HG02623 (cell line): Measurements from ENCODE around the gene SPATA6L.

ENCODE experiments used
- ATAC-seq: cut with Tn5 transposase; IDR thresholded peaks from one replicate; pipeline ENCODE4 v1.9.1; 2021; ENCODE audit warnings: moderate library complexity; ENCODE audit not compliant: unreplicated experiment

The SPATA6L gene

GRCh38 chr9:4590430-4591122 is 75.7 kb downstream of the SPATA6L start:
- ATAC-seq: no peak

DNA sequence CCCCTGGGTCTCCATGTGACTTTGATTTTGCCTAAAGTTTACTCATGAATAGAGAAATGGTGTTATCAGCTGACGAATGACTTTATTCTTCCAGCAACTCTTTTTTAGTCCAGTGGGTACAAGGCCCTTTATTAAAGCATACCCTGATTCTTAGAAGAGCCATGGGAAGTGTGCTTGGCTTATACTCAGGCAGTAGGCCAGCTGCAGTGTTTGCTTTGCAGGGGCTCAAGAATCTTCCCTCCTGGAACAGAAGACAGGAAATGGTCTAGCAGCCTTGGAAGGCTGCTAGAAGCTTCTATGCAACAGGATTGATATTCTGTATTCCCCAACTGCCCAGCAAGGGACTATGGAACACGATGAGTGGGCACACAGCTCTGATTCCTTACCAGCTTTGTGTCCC is 77.6 kb downstream of the SPATA6L start:
- no peak for ATAC-seq

DNA sequence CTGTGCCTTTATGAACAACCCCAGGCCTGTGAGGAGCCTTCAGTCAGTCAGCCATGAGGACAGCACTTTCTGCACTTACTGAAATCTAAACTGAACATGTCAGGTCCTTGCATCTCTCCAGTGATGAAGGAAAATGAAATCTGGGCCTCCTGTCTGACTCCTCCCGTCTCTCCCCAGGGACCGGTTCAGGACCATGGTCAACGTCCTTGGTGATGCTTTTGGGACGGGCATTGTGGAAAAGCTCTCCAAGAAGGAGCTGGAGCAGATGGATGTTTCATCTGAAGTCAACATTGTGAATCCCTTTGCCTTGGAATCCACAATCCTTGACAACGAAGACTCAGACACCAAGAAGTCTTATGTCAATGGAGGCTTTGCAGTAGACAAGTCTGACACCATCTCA is 81.1 kb downstream of the SPATA6L start:
- ATAC-seq: no peak

DNA sequence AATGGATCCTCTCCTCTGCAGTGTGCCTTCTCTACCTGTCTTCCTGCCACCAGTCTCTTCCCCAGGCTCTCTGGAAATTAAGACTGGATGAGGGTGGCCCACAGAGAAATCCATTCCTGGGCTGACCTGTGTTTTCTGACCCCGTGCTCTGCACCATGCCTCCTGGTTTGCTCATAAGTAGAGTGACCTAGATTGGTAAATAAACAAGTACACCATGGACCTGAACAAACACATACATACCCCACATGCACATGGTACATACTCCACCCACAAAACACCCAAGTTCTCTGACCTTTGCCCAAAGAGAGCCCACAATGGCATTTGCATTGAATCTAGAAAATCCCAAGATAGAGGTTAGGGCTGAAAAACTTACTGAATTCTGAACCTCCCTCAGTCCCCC is 81.6 kb downstream of the SPATA6L start:
- ATAC-seq: no peak

DNA sequence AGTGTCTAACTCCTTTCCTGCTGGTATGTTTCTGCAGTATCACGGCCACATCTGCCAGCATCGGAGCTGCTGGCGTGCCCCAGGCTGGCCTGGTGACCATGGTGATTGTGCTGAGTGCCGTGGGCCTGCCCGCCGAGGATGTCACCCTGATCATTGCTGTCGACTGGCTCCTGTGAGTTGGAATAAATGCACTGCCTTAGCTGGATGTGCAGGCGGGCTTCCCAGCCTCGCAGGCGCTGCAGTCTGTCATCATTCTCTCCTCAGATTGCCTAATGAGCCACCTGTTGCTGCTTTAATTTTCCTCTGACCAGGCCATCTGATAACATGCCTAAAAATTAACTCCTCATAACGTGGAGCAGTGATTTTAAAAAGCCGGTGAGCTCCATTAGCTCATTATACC is 83.3 kb downstream of the SPATA6L start:
- ATAC-seq: no peak

GRCh38 chr9:4581861-4582565 is 84.3 kb downstream of the SPATA6L start:
- ATAC-seq: no peak

DNA sequence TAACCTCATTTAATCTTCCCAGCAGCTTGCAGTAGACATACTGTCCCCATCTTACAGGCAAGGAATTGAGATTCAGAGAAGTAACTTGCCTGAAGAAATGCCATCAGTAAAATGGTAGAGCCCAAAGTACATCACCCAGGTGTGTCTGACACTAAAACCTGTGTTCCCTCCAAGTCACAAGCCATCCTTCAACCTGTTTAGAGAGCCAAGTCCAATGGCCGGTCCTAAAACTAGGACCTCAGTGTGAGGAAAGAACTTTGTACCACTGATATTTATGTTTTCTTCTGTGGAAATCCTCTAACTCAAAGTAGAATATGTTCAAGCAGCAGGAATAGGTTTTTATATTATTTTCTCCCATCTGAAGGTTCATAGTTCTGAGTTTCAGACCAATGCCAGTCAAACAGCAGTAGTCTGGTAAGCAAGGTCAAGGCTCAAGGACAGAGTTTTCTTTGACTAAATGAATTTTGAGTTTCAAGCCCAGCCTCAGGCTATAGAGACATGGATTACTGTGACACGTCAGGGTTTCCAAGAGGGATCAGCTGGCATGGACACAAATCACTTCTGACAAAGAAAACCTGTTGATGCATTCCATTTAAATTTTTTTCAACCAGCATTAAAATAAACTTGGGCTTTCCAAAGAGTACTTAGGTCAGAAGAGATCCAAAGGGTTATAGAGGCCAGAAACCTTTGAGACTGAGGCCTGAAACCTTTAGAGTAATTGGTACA is 85.1 kb downstream of the SPATA6L start:
- ATAC-seq: no peak

GRCh38 chr9:4579001-4579400 is 87.3 kb downstream of the SPATA6L start:
- ATAC-seq: no peak

GRCh38 chr9:4576448-4576847 is 89.8 kb downstream of the SPATA6L start:
- no peak for ATAC-seq

DNA sequence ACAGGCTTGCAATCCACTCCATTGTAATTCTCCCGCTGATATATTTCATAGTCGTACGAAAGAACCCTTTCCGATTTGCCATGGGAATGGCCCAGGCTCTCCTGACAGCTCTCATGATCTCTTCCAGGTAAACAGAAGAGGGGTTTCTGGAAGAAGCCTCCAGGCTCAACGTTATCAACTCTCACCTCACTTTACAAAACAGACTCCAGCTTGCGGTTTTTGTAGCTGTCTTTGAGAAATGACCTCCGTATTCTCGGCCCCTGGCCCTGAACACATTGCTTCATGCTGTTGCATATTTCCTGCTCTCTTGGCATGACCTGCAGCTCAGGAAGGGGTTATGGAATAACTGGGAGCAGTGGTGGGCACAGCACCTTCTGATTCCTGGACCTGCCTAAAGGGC is 90.3 kb downstream of the SPATA6L start:
- ATAC-seq: no peak

- no peak for ATAC-seq
Observed at GRCh38 chr9:4574657-4575243, 91.5 kb downstream of the SPATA6L start.

DNA sequence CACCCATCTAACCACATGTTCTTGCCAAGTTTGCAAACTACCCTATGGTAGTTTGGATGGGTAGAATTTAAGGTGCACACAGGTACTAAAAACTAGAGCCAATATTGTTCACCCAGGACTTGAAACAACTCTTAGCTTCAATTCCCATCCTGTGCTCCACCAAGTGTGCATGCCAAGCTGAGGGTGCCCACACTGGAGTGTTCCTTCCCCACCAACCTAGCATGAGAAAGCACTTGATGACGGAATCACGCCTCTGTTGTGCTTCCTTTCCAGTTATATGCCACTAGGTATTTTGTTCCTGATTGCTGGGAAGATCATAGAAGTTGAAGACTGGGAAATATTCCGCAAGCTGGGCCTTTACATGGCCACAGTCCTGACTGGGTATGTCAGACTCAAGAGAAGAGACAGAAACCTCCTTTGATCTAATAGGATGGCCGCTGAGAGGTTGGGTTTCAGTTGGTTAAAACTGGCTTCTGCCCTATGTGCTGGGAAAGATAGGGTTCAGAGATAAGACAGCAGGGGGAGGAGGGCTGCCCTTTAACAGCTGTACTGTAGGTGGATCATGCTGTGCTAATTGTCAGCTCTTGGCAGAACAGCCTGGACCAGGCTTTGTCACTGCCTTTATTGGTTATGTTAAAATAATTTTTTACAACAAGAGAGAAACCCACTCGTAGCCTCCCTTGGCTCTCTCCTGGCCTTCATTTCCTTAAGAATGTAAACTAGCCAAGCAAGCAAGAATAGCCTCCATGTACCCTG is 92.5 kb downstream of the SPATA6L start:
- ATAC-seq: no peak

- no peak for ATAC-seq
Observed at GRCh38 chr9:4573176-4573575, 93.1 kb downstream of the SPATA6L start.

DNA sequence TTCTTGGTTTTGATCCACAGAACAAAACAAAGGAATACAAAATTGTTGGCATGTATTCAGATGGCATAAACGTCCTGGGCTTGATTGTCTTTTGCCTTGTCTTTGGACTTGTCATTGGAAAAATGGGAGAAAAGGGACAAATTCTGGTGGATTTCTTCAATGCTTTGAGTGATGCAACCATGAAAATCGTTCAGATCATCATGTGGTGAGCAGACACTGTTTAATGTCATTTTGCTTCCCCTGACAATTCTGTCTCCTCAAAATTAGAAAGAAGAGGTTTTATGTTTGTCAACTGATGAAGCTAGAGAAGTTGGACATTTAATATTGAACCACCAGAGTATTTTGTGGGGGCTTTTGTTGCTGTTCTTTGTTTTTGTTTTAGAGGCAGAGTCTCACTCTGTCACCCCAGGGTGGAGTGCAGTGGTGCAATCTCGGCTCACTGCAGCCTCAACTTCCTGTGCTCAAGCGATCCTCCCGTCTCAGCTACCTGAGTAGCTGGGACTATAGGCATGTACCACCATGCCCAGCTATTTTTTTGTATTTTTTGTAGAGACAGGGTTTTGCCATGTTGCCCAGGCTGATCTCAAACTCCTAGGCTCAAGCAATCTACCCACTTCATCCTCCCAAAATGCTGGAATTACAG is 94.0 kb downstream of the SPATA6L start:
- no peak for ATAC-seq

DNA sequence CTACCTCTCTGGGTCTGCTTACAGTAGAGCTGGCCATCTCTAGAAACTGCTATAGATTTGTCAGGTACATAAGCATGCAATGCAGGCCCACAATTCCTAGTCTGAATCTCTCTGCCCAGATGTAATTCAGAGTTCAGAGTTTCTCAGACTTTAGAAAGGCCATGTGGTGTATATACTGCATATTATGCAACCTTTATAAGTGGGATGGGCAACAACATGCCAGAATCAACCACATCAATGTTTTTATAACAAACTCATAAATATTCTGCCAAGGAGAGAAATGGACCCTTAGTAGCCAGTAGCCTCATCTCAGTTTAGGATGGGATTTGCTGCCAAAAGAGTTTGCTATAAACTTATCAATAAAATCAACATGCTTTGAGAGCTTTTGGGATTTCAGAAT is 97.2 kb downstream of the SPATA6L start:
- ATAC-seq: no peak

GRCh38 chr9:4567601-4568000 is 98.7 kb downstream of the SPATA6L start:
- no peak for ATAC-seq

GRCh38 chr9:4566806-4567205 is 99.5 kb downstream of the SPATA6L start:
- no peak for ATAC-seq

DNA sequence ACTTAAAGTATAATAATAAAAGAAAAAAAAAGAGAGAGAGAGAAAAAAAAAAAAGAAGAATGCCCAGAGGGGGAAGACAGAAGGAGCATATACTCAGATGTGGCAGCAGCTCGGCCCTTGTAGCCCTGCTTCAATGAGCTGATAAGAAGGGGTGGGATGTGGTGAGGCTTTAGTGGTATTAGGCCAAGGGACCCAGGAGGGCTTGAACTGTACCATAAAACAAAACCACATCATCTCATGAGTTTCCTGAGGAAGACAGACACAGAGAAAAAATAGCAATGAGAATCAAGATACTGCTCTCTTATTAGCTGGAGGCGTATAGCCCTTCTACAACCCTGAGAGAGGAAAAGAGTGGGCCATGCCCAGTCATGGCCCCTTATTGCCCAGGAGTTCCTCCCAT is 103.2 kb downstream of the SPATA6L start:
- no peak for ATAC-seq

GRCh38 chr9:4559261-4560182 is 106.8 kb downstream of the SPATA6L start:
- ATAC-seq: peak; percentile 77
